NCI-H446 treated with DMSO at 0.1 percent for 48 hours (cell line): Measurements from ENCODE around the gene ANK3.
"Not testable (repeated sequence)": the region's sequence is repeated elsewhere in the genome, so short reads cannot be mapped to it uniquely, and the experiment has no call there.

ENCODE experiments used
- DNase-seq: peaks from one replicate; lab custom pipeline; 2025; lab: John Stamatoyannopoulos, UW

Gene ANK3

GRCh38 chr10:60093317-60093716, 296.4 kb downstream of the ANK3 start:
- DNase-seq: no peak

- DNase-seq: no peak
Observed at GRCh38 chr10:60086862-60087261, 302.8 kb downstream of the ANK3 start.

- DNase-seq: no peak
Observed at GRCh38 chr10:60086421-60086820, 303.3 kb downstream of the ANK3 start.

- no peak for DNase-seq
Observed at GRCh38 chr10:60082744-60083344, 306.8 kb downstream of the ANK3 start.

GRCh38 chr10:60082341-60082740, 307.3 kb downstream of the ANK3 start:
- no peak for DNase-seq

- no peak for DNase-seq
Observed at GRCh38 chr10:60073781-60074656, 315.7 kb downstream of the ANK3 start.

GRCh38 chr10:60073397-60073780, 316.3 kb downstream of the ANK3 start:
- no peak for DNase-seq

GRCh38 chr10:60069311-60069710, 320.4 kb downstream of the ANK3 start:
- DNase-seq: no peak

GRCh38 chr10:60050366-60050765, 339.3 kb downstream of the ANK3 start:
- no peak for DNase-seq

GRCh38 chr10:60048091-60048501, 341.6 kb downstream of the ANK3 start:
- DNase-seq: no peak

GRCh38 chr10:60045571-60045970, 344.1 kb downstream of the ANK3 start:
- no peak for DNase-seq

GRCh38 chr10:60044971-60045370, 344.7 kb downstream of the ANK3 start:
- no peak for DNase-seq

- DNase-seq: no peak
Observed at GRCh38 chr10:60044242-60044641, 345.4 kb downstream of the ANK3 start.

- no peak for DNase-seq
Observed at GRCh38 chr10:60043561-60044241, 346.0 kb downstream of the ANK3 start.

GRCh38 chr10:60042914-60043313, 346.8 kb downstream of the ANK3 start:
- no peak for DNase-seq

- no peak for DNase-seq
Observed at GRCh38 chr10:60042262-60042661, 347.4 kb downstream of the ANK3 start.

- no peak for DNase-seq
Observed at GRCh38 chr10:60041489-60042133, 348.1 kb downstream of the ANK3 start.

GRCh38 chr10:60040014-60040662, 349.5 kb downstream of the ANK3 start:
- DNase-seq: no peak

- DNase-seq: no peak
Observed at GRCh38 chr10:60035984-60036383, 353.7 kb downstream of the ANK3 start.

GRCh38 chr10:60035375-60035774, 354.3 kb downstream of the ANK3 start:
- not testable (repeated sequence) for DNase-seq

- peak; percentile 41 for DNase-seq
Observed at GRCh38 chr10:60032723-60033122, 357.0 kb downstream of the ANK3 start.

- no peak for DNase-seq
Observed at GRCh38 chr10:60031664-60032063, 358.0 kb downstream of the ANK3 start.
